HG02759 (cell line): ENCODE results near the gene KBTBD3.
"Not testable (repeated sequence)": the region's sequence is repeated elsewhere in the genome, so short reads cannot be mapped to it uniquely, and the experiment has no call there.

ENCODE experiments used
- ATAC-seq: cut with Tn5 transposase; IDR thresholded peaks from one replicate; pipeline ENCODE4 v1.9.1; 2021; ENCODE audit warnings: mild to moderate bottlenecking, moderate library complexity; ENCODE audit not compliant: unreplicated experiment

Gene KBTBD3

DNA sequence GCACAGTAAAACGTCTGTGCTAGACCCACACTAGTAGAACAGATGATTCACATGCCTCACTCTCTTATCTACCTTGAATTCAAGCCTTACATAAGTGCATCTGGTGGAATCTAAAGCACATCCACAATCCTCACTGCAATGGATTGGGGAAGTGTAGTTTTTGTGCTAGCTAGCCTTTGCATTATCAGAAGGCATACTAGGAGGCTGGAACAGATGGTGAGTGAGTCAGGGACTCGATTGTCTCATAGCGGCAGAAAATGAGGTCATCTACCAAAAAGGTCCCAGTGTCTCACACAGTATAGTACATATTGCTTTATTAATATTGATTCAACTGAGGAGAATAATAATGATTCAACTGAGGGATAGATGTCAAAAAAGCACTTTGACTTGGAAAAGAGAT is 64.4 kb downstream of the KBTBD3 start:
- no peak for ATAC-seq

GRCh38 chr11:106011481-106011880 is 65.7 kb downstream of the KBTBD3 start:
- no peak for ATAC-seq

DNA sequence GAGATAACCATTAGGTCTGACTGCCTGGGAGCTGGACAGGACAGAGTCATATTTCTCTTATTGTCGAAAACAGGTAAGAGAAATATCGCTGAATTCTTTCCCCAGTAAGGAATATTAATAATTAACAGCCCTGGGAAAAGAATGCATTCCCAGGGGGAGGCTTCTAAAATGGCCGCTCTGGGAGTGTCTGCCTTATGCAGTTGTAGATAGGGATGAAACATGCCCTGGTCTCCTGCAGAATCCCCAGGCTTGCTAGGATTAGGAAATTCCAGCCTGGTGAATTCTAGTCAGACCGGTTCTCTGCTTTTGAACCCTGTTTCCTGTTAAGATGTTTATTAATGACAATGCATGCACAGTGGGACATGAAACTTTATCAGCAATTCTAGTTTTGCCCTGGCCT is 74.1 kb downstream of the KBTBD3 start:
- not testable (repeated sequence) for ATAC-seq

DNA sequence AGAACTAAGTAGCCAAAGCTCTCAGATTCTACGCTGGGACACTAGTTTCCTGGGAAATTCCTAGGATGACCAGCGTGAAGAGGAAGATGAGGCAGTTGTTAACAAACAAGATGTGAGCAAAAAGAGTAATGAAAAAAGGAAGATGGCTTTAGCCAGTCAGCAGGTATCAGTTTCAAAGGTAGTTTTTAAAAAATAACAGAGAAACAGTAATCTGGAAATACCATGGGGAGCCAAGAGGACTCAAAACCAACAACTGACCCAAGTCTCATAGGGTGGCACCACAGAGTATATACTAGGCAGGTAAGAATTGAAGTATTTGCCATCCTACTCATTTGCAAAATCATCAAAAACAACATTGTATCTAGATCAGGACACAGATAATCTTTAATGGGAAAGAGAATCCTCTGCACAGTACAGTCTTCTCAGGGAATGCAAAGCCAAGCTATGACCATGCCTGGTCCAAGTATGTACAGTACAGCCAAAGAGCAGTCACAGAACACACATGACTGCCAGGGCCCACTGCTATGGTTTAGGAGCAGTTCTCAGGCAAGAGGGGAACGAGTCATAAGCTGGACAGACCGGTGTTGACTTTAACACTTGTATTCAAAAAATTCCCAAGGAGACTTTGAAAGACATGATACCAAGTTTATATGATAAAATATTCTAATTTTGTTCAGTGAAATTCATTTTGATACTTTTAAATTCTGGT is 75.7 kb downstream of the KBTBD3 start:
- no peak for ATAC-seq
